NCI-H1694 (cell line): ENCODE data around the gene ATF6.

ENCODE experiments used
- DNase-seq: peaks from one replicate; lab custom pipeline; 2025; lab: John Stamatoyannopoulos, UW

Gene ATF6

GRCh38 chr1:161972828-161973227, 206.7 kb downstream of the ATF6 start:
- no peak for DNase-seq

GRCh38 chr1:161973924-161974845, 208.1 kb downstream of the ATF6 start:
- DNase-seq: no peak

- no peak for DNase-seq
These were observed 212.1 kb downstream of the ATF6 start for GRCh38 chr1:161978011-161978790.

GRCh38 chr1:161981126-161981525, 215.0 kb downstream of the ATF6 start:
- DNase-seq: no peak

GRCh38 chr1:161981735-161982506, 215.8 kb downstream of the ATF6 start:
- no peak for DNase-seq

GRCh38 chr1:161982507-161982895, 216.4 kb downstream of the ATF6 start:
- no peak for DNase-seq

- DNase-seq: no peak
These were observed 216.8 kb downstream of the ATF6 start for GRCh38 chr1:161982917-161983316.

GRCh38 chr1:161983725-161984124, 217.6 kb downstream of the ATF6 start:
- no peak for DNase-seq

- no peak for DNase-seq
These were observed 219.2 kb downstream of the ATF6 start for GRCh38 chr1:161985301-161985822.

- DNase-seq: no peak
These were observed 220.2 kb downstream of the ATF6 start for GRCh38 chr1:161986328-161986727.

GRCh38 chr1:161987303-161987702, 221.2 kb downstream of the ATF6 start:
- no peak for DNase-seq

GRCh38 chr1:161987872-161988271, 221.8 kb downstream of the ATF6 start:
- DNase-seq: no peak

- no peak for DNase-seq
These were observed 222.3 kb downstream of the ATF6 start for GRCh38 chr1:161988413-161988812.

- DNase-seq: no peak
These were observed 223.0 kb downstream of the ATF6 start for GRCh38 chr1:161989108-161989507.

GRCh38 chr1:161989786-161990185, 223.7 kb downstream of the ATF6 start:
- no peak for DNase-seq

- no peak for DNase-seq
These were observed 227.5 kb downstream of the ATF6 start for GRCh38 chr1:161993576-161993975.

- no peak for DNase-seq
These were observed 228.1 kb downstream of the ATF6 start for GRCh38 chr1:161994175-161994668.

GRCh38 chr1:161997152-161997551, 231.0 kb downstream of the ATF6 start:
- DNase-seq: no peak

GRCh38 chr1:161998811-161999210, 232.7 kb downstream of the ATF6 start:
- DNase-seq: no peak

GRCh38 chr1:161999301-162000052, 233.4 kb downstream of the ATF6 start:
- DNase-seq: no peak

GRCh38 chr1:162000053-162000420, 233.9 kb downstream of the ATF6 start:
- DNase-seq: no peak
